Measurements from ENCODE around the gene ADGRL3. TPM values are rescaled to one million over a fixed set of nuclear protein-coding genes. Genes with fewer than 3 reads are reported as not detected.

ADGRL3 gene
- total and polyA plus RNA-seq, 4 donors = 0.39 to 59.9 (median 2.9) TPM

DNA sequence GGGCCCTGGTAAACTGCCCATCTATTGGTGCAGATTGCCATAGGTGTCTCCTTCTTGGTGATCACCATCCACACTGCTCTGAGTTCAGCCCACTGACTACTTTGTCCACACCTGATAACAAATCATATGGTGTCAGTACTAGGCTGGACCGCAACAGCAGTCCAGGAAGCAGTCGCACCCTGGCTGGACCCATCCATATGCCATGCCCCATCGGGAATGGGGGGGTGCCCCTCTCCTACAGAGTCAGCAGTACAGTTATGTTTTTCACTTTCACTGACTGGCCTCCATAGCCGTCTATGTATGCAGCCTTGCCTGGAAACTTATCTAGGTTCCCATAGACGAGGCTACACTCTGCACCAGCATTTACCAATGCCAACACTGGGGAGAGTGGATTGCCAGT lies 226.1 kb downstream of the ADGRL3 start:
- H3K4me1 ChIP-seq (ENCODE audit: control insufficient read depth in 5 of 5, insufficient read depth in 5 of 5, low read length in 5 of 5) = no peaks in the 10 kb centered on the region
- peaks cover 0 to 8% (median 0%) of the 10 kb centered on the region in 4 donors for H3K9me3 ChIP-seq (ENCODE audit: control insufficient read depth in 4 of 4, insufficient read depth in 3 of 4, low read length in 3 of 4)
- TF ChIP-seq, protein P1, sequence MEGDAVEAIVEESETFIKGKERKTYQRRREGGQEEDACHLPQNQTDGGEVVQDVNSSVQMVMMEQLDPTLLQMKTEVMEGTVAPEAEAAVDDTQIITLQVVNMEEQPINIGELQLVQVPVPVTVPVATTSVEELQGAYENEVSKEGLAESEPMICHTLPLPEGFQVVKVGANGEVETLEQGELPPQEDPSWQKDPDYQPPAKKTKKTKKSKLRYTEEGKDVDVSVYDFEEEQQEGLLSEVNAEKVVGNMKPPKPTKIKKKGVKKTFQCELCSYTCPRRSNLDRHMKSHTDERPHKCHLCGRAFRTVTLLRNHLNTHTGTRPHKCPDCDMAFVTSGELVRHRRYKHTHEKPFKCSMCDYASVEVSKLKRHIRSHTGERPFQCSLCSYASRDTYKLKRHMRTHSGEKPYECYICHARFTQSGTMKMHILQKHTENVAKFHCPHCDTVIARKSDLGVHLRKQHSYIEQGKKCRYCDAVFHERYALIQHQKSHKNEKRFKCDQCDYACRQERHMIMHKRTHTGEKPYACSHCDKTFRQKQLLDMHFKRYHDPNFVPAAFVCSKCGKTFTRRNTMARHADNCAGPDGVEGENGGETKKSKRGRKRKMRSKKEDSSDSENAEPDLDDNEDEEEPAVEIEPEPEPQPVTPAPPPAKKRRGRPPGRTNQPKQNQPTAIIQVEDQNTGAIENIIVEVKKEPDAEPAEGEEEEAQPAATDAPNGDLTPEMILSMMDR (IDR thresholded peaks at IDR 0.05; ENCODE audit: control extremely low read depth, extremely low read depth) = no peak
- H3K4me3 ChIP-seq = no peak overlapping the region
- 73 to 93% methylated on average over 5 of the region's 5 CpGs for WGBS, 2 donors
- no peaks in the 10 kb centered on the region for H3K27me3 ChIP-seq (ENCODE audit: control insufficient read depth in 3 of 3, insufficient read depth in 3 of 3, low read length in 2 of 3)
- ATAC-seq (ENCODE audit: insufficient read depth, low FRiP score) (no peak), DNase-seq (no peak)
- H3K27ac ChIP-seq (ENCODE audit: low read depth in 1 of 2, low read length in 1 of 2) = no peak overlapping the region
- no peak overlapping the region for H3K9ac ChIP-seq (ENCODE audit: insufficient read depth in 1 of 2, low read length in 2 of 2)
- no peaks in the 10 kb centered on the region for H3K36me3 ChIP-seq (ENCODE audit: control insufficient read depth in 4 of 4, insufficient read depth in 4 of 4, low read length in 4 of 4)

DNA sequence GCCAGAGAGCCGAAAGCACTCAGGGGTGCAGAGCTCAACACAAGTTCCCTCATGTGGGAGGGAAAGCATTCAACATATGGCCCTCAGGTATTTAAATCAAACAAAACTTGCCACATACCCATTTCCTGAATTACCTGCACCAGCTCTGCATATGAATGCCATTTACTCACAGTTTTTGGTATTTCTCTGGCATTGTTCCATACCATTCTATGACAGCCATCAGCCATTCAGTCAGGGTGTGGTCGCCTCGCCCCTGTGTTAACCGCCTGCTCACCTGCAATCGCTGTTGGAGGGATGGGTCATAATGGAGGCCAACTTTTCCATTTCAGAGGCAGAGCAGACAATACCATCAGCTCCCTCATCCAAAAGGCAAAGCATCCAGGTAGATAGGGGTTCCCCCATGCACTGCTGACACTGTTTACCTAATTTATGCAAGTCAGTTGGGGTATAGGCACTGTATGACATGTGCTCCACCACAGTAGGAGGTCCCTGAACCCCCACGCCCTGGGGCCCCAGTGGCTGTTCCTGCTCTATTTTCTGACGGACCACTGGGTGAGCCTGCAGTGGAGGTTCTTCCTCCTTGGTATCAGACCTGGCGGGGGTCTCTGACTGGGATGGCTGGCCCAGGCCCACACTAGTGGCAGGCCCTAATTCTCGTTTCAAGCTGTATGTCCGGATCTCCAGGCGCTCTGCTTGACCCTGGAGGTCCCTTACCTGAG lies 227.1 kb downstream of the ADGRL3 start:
- H3K4me1 ChIP-seq (ENCODE audit: control insufficient read depth in 5 of 5, insufficient read depth in 5 of 5, low read length in 5 of 5) = no peaks in the 10 kb centered on the region
- WGBS, 2 donors = 94 to 95% methylated on average over 11 of the region's 11 CpGs
- H3K9ac ChIP-seq (ENCODE audit: insufficient read depth in 1 of 2, low read length in 2 of 2) = no peak overlapping the region
- no peaks in the 10 kb centered on the region for H3K27me3 ChIP-seq (ENCODE audit: control insufficient read depth in 3 of 3, insufficient read depth in 3 of 3, low read length in 2 of 3)
- peaks cover 0 to 8% (median 0%) of the 10 kb centered on the region in 4 donors for H3K9me3 ChIP-seq (ENCODE audit: control insufficient read depth in 4 of 4, insufficient read depth in 3 of 4, low read length in 3 of 4)
- no peak overlapping the region for H3K27ac ChIP-seq (ENCODE audit: low read depth in 1 of 2, low read length in 1 of 2)
- no peak for ATAC-seq (ENCODE audit: insufficient read depth, low FRiP score)
- no peak for DNase-seq
- H3K36me3 ChIP-seq (ENCODE audit: control insufficient read depth in 4 of 4, insufficient read depth in 4 of 4, low read length in 4 of 4) = no peaks in the 10 kb centered on the region
- H3K4me3 ChIP-seq = no peak overlapping the region
- TF ChIP-seq, protein P1 (IDR thresholded peaks at IDR 0.05; ENCODE audit: control extremely low read depth, extremely low read depth) = no peak

DNA sequence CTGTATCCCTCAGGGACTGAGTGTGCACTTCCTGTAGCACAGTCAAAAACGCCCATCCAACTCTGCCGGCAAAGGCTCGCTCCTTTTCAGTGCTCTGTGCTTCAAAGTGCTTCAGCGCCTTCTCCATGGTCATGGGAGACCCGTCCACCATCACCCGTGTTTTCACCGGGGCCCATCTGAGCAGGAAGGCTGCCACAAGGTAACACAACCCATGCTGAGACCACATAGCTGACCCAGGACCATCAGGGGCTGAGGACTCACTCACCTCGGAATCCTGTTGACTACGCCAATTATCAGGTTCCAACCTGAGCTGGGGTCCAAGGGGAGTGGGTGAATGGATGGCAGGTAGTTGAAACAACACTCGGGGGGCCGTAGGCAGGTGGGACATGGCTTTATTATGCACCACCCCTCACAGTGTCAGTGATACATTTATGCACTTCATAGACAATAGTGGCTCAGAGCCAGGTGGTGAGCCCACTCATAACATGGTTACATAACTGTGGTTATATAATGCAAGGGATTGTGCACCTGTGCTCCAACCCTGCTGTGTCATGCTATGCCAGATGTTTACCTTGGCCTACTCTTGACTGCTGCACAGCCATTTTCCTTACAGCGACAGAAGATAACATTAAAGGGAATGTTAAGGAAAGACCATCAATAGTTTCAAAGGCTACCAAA lies 227.8 kb downstream of the ADGRL3 start:
- WGBS, 2 donors = 87 to 89% methylated on average over 12 of the region's 12 CpGs

More for the DNA sequence above, 227.8 kb downstream of the ADGRL3 start:
- no peak overlapping the region for H3K27ac ChIP-seq (ENCODE audit: low read depth in 1 of 2, low read length in 1 of 2)
- no peak overlapping the region for H3K9ac ChIP-seq (ENCODE audit: insufficient read depth in 1 of 2, low read length in 2 of 2)
- H3K27me3 ChIP-seq (ENCODE audit: control insufficient read depth in 3 of 3, insufficient read depth in 3 of 3, low read length in 2 of 3) = no peaks in the 10 kb centered on the region
- no peaks in the 10 kb centered on the region for H3K36me3 ChIP-seq (ENCODE audit: control insufficient read depth in 4 of 4, insufficient read depth in 4 of 4, low read length in 4 of 4)
- DNase-seq (no peak), ATAC-seq (ENCODE audit: insufficient read depth, low FRiP score) (no peak)
- no peaks in the 10 kb centered on the region for H3K4me1 ChIP-seq (ENCODE audit: control insufficient read depth in 5 of 5, insufficient read depth in 5 of 5, low read length in 5 of 5)
- H3K9me3 ChIP-seq (ENCODE audit: control insufficient read depth in 4 of 4, insufficient read depth in 3 of 4, low read length in 3 of 4) = peaks cover 0 to 8% (median 0%) of the 10 kb centered on the region in 4 donors
- TF ChIP-seq, protein P1 (IDR thresholded peaks at IDR 0.05; ENCODE audit: control extremely low read depth, extremely low read depth) = no peak
- H3K4me3 ChIP-seq = no peak overlapping the region
